H1 (cell line): ENCODE data around the gene COL26A1. TPM values are rescaled to one million over a fixed set of nuclear protein-coding genes. Genes with fewer than 3 reads are reported as not detected.

Source experiments
- CTCF ChIP-seq, 3 experiments: IDR thresholded peaks; 1 replicate in 2 of 3; 2 replicates in 1 of 3; pipeline versions ENCODE4 v1.5.1 to v1.6.1; 2011; ENCODE audit warnings: low read length in 3 of 3, mild to moderate bottlenecking in 3 of 3, inconsistent platforms in 2 of 3, low read depth in 1 of 3, moderate library complexity in 1 of 3; ENCODE audit not compliant: insufficient read depth in 1 of 3; ENCODE audit errors: control extremely low read depth in 1 of 3
- polyA plus RNA-seq, 7 experiments: library from polyadenylated mRNA; depleted of rRNA in 3 of 7; stranded (reverse) in 5 of 7; unstranded in 2 of 7; fragments of >200 nt in 5 of 7; fragments of 200-250 nt in 2 of 7; gene quantifications; 1 replicate in 5 of 7; 2 replicates in 1 of 7; 4 replicates in 1 of 7; pipeline versions ENCODE4 v1.2.1 to v1.2.3, GENCODE V29; 2011 to 2013; ENCODE audit warnings: missing spikeins in 2 of 7, mixed read lengths in 2 of 7
- total RNA-seq: library from RNA; stranded (reverse); fragmentation: NEBNext Ultra II Directional; extraction: Animal tissue kit (Norgen Biotek cat#: 25700); gene quantifications from 2 replicates; pipeline ENCODE4 v1.2.1, GENCODE V29; 2021

COL26A1 gene
- total and polyA plus RNA-seq, 2 of the 8 experiments (the other 6 are each of a cell fraction or from before 2014, with no cell fraction given), result 51.1 to 68.8 TPM

GRCh38 chr7:101562531-101563197, 200.0 kb downstream of the COL26A1 start (continued):
- 0 out of 4 replicates have a peak, but pooled peaks of 1 of the 3 experiments have one; percentile 4 for TF ChIP-seq CTCF (IDR thresholded peaks at IDR 0.05; ENCODE audit: control extremely low read depth in 1 of 3, insufficient read depth in 1 of 3, low read depth in 1 of 3, low read length in 3 of 3)
